GM12878 (cell line): ENCODE data around the gene FKBP4. TPM values are rescaled to one million over a fixed set of nuclear protein-coding genes. Genes with fewer than 3 reads are reported as not detected.

Experiments
- DPF2 ChIP-seq: fragments of 450-650 bp; IDR thresholded peaks from 2 replicates; pipeline ENCODE4 v1.6.1; 2017; ENCODE audit warnings: mild to moderate bottlenecking
- E2F8 ChIP-seq: fragments of 450-650 bp; IDR thresholded peaks from 2 replicates; pipeline ENCODE4 v1.6.1; 2018; ENCODE audit warnings: mild to moderate bottlenecking, low read depth, moderate library complexity; ENCODE audit not compliant: partially characterized antibody
- FOS ChIP-seq: IDR thresholded peaks from 3 replicates; pipeline ENCODE4 v1.6.1; 2011; ENCODE audit warnings: borderline replicate concordance; ENCODE audit not compliant: insufficient read length; ENCODE audit errors: extremely low read depth
- HDGF ChIP-seq: fragments of 450-650 bp; IDR thresholded peaks from 2 replicates; pipeline ENCODE4 v1.6.1; 2016; ENCODE audit warnings: antibody characterized with exemption
- HSF1 ChIP-seq: fragments of 150-350 bp; IDR thresholded peaks from 2 replicates; pipeline ENCODE4 v1.6.1; 2014; ENCODE audit warnings: mild to moderate bottlenecking, low read depth, low read length
- KAT2A ChIP-seq: conservative IDR thresholded peaks from 2 replicates; pipeline ENCODE4 v1.6.1; 2011; ENCODE audit warnings: low read depth, low read length; ENCODE audit not compliant: control insufficient read depth
- MAX ChIP-seq: IDR thresholded peaks from 2 replicates; pipeline ENCODE4 v1.6.1; 2012; ENCODE audit warnings: low read depth, low read length, improper control_type of control experiment
- MLLT1 ChIP-seq: fragments of 450-650 bp; IDR thresholded peaks from 2 replicates; pipeline ENCODE4 v1.6.1; 2016; ENCODE audit warnings: mild to moderate bottlenecking
- NBN ChIP-seq: fragments of 450-650 bp; IDR thresholded peaks from 2 replicates; pipeline ENCODE4 v1.6.1; 2016
- POLR2AphosphoS2 ChIP-seq: IDR thresholded peaks from 2 replicates; pipeline ENCODE4 v1.6.1; 2011; ENCODE audit warnings: low read depth, mild to moderate bottlenecking, low read length, improper control_type of control experiment, moderate library complexity
- RAD51 ChIP-seq: fragments of 450-650 bp; IDR thresholded peaks from 2 replicates; pipeline ENCODE4 v1.6.1; 2016; ENCODE audit warnings: moderate library complexity, mild to moderate bottlenecking, inconsistent platforms
- TCF12 ChIP-seq: IDR thresholded peaks from 2 replicates; pipeline ENCODE4 v1.6.1; 2011; ENCODE audit warnings: low read depth, mild to moderate bottlenecking, low read length
- ZBTB11 ChIP-seq: fragments of 450-650 bp; formaldehyde crosslinking; IDR thresholded peaks from 2 replicates; pipeline ENCODE4 v1.5.0; 2022; ENCODE audit warnings: mild to moderate bottlenecking, missing genetic modification characterization
- ZNF592 ChIP-seq: fragments of 450-650 bp; IDR thresholded peaks from 2 replicates; pipeline ENCODE4 v1.6.1; 2017; ENCODE audit warnings: mild to moderate bottlenecking, moderate library complexity
- polyA plus RNA-seq, 11 experiments: library from polyadenylated mRNA; depleted of rRNA in 4 of 11; unstranded in 6 of 11; stranded (reverse) in 5 of 11; fragments of >200 nt; fragmentation: Nextera tagmentation in 4 of 11; fragmentation: Illumina TruSeq in 1 of 11; extraction: Ambion mirVana in 4 of 11; extraction: Trizol in 1 of 11; gene quantifications; 1 replicate in 1 of 11; 2 replicates in 10 of 11; pipeline versions ENCODE4 v1.2.1 to v1.2.3, GENCODE V29; 2011 to 2016; ENCODE audit warnings: inconsistent platforms in 2 of 11, missing spikeins in 2 of 11, low read depth in 1 of 11
- total RNA-seq, 4 experiments: library from RNA; depleted of rRNA in 3 of 4; stranded (reverse); fragments of >200 nt in 3 of 4; fragmentation: Illumina TruSeq in 1 of 4; extraction: Trizol in 1 of 4; gene quantifications; 2 replicates each; pipeline versions ENCODE4 v1.2.1 to v1.2.3, GENCODE V29; 2013 to 2021

FKBP4 gene
- total and polyA plus RNA-seq, 10 of the 15 experiments (the other 5 are each of a cell fraction or from before 2014, with no cell fraction given) = 8.9 to 90.0 (median 45.4) TPM

- TF ChIP-seq HSF1 (peak; percentile 24; the same call in 1 of the 2 replicates), POLR2AphosphoS2 (peak; percentile 83), ZBTB11 (CRISPR knock-in tag) (no peak), MLLT1 (no peak), RAD51 (no peak), TCF12 (0 out of 2 replicates have a peak, but pooled peaks have one; percentile 26), E2F8 (no peak), KAT2A (no peak), DPF2 (peak; percentile 60; the same call in 1 of the 2 replicates), HDGF (0 out of 2 replicates have a peak, but pooled peaks have one; percentile 31), NBN (0 out of 2 replicates have a peak, but pooled peaks have one; percentile 58), MAX (peak; percentile 65; the same call in 1 of the 2 replicates), FOS (no peak), ZNF592 (peak; percentile 67; the same call in 1 of the 2 replicates)
Observed at GRCh38 chr12:2795291-2796186, 769 bp downstream of the FKBP4 start (continued).
